Measurements from ENCODE around the gene EXO1.

EXO1 gene

DNA sequence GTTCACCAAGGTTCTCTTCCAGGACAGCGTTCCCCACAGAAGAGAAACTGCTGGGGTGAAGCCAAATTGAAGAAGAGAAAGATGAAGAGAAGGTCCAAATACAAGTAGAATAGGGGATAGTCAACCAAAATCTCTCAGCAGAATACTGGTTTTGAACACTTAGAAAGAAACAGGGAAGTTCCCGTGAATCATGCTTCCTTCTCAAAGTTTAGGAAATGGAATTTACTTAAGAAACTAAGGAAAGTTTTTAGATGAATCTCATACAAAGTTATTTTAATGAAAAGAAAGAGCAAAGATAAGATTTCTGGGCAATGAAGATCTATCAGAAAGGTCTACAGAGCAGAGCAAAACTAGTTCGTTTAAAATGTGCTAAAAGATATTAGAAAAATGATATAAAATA is 43.3 kb downstream of the EXO1 start:
- no peak for DNase-seq (ENCODE audit: low read depth in 2 of 2)

DNA sequence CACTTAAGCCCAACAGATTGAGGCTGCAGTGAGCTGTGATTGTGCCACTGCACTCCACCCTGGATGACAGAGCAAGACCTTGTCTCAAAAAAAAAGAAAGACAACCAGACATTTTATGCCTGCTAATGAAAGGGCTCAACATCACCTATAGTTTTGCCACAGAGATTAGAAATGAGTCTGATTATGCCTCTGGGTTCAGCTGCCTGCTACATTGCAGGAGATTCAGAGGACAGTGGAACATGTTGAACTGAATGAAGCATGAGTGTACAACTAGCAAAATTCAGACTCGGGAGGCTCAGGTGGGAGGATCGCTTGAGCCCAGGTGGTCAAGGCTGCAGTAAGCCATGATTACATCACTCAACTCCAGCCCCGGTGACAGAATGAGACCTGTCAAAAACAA is 46.0 kb downstream of the EXO1 start:
- DNase-seq (ENCODE audit: low read depth in 2 of 2): no peak

DNA sequence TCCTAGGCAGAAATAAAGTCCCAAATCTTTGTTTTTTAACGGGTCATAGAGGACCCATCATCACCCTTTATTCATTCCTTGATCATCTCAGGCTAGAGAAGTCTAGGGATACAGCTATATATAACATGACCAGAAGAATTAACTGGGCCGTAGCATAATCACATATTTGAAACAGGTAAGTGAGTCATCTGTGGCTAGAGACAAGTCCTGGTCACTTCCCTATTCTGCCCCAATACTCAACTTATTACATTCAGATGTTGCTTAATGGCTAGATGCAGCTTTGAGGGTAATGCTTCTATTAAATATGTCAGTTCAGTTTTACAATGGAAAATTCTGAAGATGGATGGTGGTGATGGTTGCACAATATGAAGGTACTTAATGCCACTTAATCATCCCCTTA is 47.0 kb downstream of the EXO1 start:
- DNase-seq (ENCODE audit: low read depth in 2 of 2): no peak

DNA sequence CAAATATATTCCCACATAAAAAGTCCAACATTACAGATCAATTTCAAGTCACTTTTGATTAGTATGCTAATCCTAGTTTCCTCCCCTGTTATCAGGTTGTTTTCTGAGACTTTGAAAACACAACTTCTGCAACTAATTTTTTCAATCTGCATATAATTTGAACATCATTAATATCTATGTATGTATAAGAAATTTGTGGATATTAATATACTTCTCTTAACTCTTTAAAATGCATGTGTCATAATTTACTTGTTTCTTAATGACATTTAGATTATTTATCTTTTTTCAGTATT is 48.6 kb downstream of the EXO1 start:
- no peak for DNase-seq (ENCODE audit: low read depth in 2 of 2)

DNA sequence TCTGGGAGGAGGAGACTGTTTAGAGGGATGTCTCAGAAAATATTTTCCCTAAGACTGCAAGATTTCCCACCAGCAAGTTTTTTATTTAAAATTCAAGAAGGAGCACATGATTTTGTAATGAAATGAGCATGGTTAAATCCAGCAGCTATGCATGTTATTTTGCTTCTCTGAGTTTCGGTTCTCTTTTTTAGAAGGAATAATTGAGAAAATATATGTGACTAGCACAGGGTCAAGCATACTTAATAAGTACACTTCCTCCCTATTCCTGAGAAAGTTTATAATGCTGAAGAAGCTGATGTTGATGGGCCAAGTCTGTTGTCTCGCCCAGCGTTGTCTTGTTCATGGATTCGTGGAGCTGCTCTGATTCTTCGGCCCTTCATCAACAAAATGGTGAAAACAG is 51.2 kb downstream of the EXO1 start:
- no peak for DNase-seq (ENCODE audit: low read depth in 2 of 2)

DNA sequence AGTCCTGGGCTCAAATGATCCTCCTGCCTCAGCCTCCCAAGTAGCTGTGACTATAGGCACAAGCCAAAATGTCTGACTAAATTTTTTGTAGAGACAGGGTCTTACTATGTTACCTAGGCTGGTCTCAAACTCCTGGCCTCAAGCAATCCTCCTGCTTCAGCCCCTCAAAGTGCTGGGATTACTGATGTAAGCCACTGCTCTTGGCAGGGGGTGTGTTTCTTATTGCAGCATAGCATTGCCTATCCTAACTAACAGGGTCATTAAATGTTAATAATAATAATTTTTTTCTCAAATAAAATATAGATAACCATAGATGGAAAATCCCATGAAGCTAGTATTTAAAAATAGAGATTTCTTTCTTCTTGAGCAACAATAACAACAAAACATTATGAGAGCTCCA is 52.4 kb downstream of the EXO1 start:
- no peak for DNase-seq (ENCODE audit: low read depth in 2 of 2)

DNA sequence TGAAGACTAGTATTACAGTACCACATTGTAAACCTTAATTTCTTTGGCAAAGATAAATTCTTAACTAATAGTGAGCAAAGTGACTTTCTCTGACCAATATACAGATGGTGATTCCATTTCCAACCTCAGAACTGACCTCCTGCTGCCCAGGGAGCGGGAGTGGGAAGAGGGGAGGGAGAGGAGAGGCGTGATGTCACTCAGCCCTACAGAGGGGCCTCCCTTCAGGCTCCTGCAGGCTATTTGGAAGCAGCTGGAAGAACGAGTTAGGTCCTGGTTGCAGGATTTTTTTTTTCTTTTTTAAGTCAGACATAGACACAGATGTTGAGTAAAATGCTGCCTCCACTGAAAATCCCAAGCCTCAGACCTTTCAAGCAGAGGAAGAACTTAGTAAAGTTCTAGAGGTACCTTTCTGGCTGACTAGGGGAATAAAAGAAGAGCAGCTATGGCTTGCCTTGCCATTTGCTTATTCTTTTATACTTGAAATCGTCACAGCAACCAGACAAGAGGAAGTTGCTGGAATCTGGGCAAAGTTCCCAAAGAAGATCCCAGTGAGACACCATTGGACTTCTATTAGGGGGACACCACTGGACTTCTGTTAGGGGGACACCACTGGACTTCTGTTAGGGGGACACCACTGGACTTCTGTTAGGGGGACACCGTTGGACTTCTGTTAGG is 54.5 kb downstream of the EXO1 start:
- DNase-seq (ENCODE audit: low read depth in 2 of 2): no peak

DNA sequence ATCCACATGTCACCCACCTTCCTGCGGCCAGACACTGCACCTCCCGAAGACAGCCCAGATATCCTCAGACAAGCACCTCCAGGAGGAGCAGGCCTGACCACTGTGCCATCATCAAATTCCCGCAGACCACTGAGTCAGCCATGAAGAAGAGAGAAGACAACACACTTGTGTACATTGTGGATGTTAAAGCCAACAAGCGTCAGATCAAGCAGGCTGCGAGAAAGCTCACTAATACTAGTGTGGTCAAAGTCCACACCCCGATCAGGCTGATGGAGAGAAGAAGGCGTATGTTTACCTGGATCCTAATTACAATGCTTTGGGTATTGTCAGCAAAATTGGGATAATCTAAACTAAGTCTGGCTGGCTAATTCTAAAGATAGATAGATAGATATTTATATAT is 68.2 kb downstream of the EXO1 start:
- no peak for DNase-seq (ENCODE audit: low read depth in 2 of 2)

DNA sequence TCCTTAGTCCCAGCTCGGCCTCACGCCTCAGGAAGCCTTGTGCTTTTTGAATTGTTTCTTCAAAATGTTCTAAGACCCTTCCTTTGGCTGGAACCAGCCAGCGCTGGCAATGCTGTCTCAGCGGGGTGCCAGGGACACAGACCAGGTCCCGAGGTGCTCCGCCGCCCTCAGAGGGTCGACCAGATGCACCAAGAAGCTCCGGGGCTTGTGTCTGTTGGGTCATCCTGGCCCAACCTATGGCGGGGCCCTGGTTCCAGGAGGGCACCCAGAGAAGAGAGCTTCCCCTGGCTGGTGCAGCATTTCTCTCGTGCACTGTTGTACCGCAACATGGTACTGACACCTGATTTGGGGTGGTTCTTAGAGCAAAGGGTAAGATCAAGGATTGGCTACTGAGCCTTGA is 69.5 kb downstream of the EXO1 start:
- no peak for DNase-seq (ENCODE audit: low read depth in 2 of 2)

DNA sequence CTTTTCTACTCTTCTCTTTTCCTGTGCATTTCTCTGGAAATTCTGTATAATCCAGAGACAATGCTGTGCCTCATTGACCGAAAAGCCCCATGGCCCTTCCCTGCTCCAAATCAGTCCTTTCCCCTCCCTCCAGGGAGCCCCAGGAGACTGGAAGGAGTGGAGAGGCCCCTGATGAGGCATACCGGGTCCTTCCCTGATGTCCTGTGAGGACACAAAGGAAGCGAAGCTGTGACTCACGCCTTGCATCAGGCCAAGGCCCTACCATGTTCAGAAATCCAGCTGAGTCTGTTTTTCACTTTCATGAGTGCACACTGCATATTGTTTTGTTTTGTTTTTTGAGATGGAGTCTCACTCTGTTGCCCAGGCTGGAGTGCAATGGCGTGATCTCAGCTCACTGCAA is 70.9 kb downstream of the EXO1 start:
- DNase-seq (ENCODE audit: low read depth in 2 of 2): no peak

DNA sequence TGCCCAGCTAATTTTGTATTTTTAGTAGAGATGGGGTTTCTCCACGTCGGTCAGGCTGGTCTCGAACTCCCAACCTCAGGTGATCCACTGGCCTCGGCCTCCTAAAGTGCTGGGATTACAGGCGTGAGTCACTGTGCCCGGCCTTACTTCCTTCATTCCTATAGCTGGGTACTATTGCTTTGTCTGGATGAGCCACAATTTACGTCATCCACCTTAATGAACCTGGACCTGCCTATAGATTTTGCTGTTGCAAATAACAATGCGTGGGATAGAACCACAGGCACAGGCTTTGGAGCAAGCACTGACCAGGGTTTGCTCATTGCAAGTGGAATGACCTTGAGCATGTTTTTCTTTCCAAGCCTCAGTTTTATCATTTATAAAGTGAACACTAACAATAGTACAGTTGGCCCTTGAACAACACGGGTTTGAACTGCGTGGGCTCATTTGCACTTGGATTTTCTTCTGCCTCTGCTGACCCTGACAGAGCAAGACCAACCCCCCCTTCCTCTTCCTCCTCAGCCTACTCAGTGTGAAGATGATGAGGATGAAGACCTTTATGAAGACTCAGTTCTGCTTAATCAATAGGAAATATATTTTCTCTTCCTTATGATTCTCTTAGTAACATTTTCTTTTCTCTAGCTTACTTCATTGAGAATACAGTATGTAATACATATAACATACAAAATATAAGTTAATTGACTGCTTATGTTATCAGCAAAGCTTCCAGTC is 76.2 kb downstream of the EXO1 start:
- no peak for DNase-seq (ENCODE audit: low read depth in 2 of 2)

DNA sequence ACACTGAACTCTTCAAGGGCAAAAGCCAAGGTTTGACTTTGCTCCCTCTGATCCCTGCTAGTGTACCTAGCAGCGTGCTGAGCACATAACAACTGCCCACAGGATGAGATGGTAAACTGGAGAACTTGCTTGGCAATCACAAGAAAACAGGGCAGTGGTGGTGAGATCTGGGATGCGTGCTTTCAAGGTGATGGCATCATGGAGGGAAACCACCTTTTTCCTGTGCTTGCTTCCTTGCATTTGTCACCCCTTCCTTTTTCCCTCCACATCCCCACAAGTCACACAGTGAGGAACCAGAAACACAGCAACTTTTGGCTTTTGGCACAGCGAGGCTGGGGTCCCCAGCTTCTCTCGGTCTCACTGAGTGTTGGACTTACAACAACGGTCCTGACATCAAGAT is 78.1 kb downstream of the EXO1 start:
- DNase-seq (ENCODE audit: low read depth in 2 of 2): no peak

DNA sequence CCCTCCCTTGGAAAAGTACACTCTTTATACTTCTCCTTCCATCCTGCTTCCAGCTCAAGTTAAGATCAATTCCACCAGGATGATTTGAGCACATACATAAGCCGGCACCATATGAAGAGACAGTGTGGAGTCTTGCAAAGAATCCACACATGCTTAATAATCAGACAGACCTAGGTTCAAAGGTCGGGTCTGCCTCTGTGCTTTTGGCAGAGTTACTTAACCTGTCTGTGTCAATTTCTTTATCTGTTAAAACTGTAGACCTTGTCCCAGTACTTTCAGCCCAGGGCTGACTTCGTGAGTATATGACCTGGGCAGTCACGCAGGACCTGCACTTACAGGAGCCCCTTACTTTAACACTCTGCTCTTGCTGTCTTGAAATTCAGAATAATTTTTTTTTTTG is 79.3 kb downstream of the EXO1 start:
- DNase-seq (ENCODE audit: low read depth in 2 of 2): no peak

DNA sequence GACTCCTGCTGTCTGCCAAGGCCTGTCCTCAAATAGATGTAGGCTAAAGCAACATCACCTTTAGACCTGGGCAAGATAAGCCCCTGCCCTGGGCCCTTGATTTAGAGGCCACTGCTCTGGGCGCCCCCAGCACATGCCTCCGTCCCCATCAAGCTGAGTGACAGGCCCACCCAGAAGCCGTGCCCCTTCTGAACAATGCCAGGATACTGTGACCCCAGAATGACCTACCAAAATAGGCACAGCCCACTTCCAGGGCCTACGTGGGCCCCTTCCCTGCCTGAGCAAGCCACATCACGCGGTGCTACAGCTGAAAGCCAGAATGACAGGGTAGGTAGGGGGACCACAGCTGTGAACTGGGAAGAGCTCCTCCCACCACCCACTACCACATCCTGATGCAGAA is 84.8 kb downstream of the EXO1 start:
- DNase-seq (ENCODE audit: low read depth in 2 of 2): no peak

DNA sequence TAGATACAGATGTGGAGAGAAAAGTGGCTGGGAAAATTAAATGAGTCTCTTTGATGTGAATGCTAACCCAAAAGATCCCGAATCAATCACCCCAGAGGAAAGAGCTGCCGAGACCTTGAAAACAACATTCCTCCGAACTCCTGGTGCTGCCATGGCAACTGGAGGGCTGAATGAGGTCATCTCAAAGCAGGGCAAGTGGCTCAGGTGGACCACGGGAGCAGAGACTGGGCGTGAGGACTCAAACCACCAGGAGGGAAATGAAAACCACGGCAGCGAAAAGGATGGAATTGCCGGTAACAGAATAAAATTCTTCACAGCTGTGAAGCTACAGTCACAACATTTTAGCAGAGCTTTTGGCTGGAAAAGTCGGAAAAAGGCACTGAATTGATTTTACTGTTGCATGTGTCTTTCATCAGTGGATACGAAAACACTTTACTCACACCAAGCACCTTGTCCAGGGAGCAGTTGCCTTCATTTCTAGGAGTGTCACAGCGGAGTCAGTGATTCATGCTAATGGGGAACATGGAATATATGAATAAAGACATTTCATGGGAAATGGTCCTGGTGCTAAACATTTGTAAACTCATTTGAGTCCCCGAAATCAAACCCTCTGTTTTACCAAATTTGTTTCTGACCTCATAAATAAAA is 86.3 kb downstream of the EXO1 start:
- DNase-seq (ENCODE audit: low read depth in 2 of 2): no peak

DNA sequence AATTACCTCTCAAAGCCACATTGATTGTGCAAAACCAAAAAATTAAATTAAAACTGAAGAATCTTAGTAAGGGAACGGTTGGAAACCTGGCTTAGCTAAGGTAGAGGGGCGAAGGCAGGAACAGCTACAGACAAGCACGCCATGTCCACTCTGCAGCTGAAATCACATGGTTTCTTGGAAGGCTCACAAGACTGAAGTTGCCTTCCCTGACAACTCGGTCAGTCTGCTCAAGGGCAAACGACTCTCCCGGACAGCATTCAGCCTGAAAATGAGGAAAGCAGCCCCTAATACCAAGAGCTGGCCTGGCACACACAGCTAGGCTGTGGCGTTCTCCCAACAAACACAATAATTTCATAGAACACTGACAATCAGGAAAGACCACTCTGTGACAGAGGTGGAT is 86.9 kb downstream of the EXO1 start:
- no peak for DNase-seq (ENCODE audit: low read depth in 2 of 2)

Data from stimulated activated CD8-positive, alpha-beta memory T cell treated with anti-CD3 and anti-CD28 coated beads, Interleukin-15, amount 100 ng/mL, for 4 hours (primary cell).